ENCODE data around the gene AACS.
"Not testable (repeated sequence)": the region's sequence is repeated elsewhere in the genome, so short reads cannot be mapped to it uniquely, and the experiment has no call there.

AACS gene

DNA sequence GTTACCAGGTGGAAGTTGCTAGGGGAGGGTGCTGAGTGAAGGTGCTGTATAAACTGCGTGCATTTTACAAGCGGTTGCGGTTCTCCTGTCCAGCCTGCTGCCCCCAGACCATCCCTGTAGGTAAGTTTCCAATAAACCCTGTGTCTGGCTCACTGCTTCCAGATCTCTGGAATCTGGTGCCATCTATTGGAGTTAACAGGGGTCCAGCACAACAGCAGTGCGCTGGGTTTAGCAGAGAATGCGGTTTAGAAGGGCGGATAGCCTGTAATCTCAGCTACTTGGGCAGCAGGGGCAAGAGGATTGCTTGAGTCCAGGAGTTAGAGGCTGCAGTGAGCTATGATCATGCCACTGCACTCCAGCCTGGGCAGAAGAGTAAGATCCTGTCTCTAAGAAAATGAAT, 4.9 kb downstream of the AACS start:
- FAIRE-seq (peak; percentile 64), DNase-seq (ENCODE audit: insufficient read length, low spot score) (peak; percentile 72)
- TF ChIP-seq, protein P1, sequence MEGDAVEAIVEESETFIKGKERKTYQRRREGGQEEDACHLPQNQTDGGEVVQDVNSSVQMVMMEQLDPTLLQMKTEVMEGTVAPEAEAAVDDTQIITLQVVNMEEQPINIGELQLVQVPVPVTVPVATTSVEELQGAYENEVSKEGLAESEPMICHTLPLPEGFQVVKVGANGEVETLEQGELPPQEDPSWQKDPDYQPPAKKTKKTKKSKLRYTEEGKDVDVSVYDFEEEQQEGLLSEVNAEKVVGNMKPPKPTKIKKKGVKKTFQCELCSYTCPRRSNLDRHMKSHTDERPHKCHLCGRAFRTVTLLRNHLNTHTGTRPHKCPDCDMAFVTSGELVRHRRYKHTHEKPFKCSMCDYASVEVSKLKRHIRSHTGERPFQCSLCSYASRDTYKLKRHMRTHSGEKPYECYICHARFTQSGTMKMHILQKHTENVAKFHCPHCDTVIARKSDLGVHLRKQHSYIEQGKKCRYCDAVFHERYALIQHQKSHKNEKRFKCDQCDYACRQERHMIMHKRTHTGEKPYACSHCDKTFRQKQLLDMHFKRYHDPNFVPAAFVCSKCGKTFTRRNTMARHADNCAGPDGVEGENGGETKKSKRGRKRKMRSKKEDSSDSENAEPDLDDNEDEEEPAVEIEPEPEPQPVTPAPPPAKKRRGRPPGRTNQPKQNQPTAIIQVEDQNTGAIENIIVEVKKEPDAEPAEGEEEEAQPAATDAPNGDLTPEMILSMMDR (IDR thresholded peaks at IDR 0.05; ENCODE audit: insufficient read depth, missing control alignments): peak; percentile 57

DNA sequence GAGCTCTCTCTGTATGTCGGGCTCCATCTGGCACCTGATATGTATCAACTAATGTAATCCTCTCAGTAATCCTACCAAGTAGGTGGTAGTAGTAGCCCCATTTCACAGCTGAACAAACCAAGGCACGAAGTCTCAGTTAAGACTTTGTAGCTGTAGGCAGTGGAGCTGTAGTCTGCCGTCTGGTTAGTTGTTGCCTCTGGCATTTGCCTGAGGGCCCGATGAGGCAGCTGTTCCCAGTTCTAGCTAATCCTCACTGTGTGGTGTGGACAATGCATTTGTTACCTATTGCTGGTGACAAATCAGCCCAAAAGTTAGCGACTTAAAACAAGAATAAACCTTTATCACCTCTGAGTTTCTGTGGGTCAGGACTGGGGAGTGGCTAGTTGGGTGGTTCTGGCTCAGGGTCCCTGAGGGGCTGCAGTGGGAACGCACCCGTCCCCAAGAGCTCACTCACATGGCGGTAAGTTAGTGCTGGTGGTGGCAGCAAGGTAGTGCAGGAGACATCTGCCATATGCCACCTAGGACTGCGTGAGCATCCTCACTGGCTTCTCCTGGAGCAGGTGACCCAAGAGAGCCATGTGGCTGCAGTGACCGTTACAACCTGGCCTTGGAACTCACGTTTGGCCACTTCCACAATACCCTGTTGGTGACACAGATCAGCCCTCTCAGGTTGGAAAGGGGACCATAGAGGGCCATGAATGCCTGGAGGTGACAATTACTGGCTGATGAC, 5.6 kb downstream of the AACS start:
- TF ChIP-seq, protein P1 (IDR thresholded peaks at IDR 0.05; ENCODE audit: insufficient read depth, missing control alignments): no peak
- FAIRE-seq (no peak), DNase-seq (ENCODE audit: insufficient read length, low spot score) (no peak)

DNA sequence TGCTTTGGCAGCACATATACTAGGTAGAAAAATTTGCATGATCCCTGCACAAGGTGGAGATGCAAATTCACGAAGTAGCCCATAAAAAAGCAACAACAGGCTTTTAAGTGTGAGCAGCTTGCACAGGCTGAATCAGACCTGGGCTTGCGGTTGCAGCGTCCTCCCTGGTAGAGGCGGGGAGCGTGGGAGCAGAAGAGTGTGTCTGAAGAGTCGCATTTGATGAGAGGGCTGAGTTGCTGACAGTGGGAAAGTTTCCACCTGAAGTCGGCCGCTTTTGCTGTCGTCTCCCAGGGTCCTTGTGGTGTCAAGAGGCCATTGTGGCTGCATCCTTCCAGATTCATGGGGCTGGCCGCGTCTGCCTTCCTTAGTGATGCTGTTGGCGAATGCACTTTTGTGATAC, 6.2 kb downstream of the AACS start:
- no peak for DNase-seq (ENCODE audit: insufficient read length, low spot score)
- no peak for FAIRE-seq
- TF ChIP-seq, protein P1 (IDR thresholded peaks at IDR 0.05; ENCODE audit: insufficient read depth, missing control alignments): no peak

DNA sequence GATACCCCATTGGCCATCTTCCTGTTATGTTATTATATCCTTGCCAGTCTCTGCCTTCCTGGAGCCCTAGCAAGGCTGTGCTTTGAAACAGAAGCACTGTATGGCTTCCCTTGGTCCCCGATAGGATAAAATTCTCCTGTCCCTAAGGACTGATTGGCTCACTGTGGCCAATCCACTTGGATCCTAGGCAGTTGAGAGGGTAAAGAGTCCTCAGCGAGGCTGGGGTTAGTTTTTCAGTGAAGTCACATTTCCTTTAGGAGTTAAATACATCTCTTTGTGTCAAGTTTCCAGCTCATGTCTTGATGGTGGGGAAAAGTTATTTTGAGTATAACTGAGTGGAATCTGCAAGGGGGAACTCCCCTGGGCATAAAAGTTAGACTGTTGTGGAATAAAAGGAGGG, 7.3 kb downstream of the AACS start:
- FAIRE-seq (no peak), DNase-seq (ENCODE audit: insufficient read length, low spot score) (no peak)

DNA sequence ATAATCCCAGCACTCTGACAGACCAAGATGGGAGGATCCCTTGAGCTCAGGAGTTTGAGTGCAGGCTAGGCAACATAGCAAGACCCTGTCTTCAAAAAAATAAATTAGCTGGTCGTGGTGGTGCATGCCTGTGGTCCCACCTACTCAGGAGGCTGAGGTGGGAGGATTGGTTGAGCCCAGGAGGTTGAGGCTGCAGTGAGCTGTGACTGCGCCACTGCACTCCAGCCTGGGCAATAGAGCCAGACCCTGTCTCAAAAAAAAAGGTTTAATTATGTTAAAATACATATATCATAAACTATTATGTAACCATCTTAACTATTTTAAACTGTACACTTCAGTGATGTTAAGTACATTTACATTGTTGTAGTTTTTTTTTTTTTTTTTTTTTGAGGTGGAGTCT, 9.1 kb downstream of the AACS start:
- not testable (repeated sequence) for DNase-seq (ENCODE audit: insufficient read length, low spot score); FAIRE-seq

More for the DNA sequence above, 7.3 kb downstream of the AACS start:
- TF ChIP-seq, protein P1 (IDR thresholded peaks at IDR 0.05; ENCODE audit: insufficient read depth, missing control alignments): no peak

DNA sequence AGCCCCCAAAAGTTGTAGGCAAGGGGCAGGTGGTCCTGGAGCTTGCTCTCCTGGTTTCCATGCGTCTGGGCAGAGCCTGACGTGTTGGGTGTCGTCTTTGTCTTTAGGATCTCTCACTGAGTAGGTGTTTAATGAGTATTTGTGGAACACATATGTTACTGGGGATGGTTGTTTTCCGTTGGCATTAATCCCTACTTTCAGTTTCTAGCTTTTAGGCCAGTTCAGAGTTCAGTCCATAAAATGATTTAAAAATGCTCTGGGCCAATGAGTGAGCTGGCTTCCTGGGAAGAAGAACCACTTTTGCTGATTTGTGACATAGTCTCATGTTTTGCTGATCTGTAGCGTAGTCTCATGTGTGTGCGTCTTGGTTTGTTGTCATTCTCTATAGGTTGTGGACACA, 10.9 kb downstream of the AACS start:
- TF ChIP-seq, protein P1 (IDR thresholded peaks at IDR 0.05; ENCODE audit: insufficient read depth, missing control alignments): no peak
- FAIRE-seq (no peak), DNase-seq (ENCODE audit: insufficient read length, low spot score) (no peak)

DNA sequence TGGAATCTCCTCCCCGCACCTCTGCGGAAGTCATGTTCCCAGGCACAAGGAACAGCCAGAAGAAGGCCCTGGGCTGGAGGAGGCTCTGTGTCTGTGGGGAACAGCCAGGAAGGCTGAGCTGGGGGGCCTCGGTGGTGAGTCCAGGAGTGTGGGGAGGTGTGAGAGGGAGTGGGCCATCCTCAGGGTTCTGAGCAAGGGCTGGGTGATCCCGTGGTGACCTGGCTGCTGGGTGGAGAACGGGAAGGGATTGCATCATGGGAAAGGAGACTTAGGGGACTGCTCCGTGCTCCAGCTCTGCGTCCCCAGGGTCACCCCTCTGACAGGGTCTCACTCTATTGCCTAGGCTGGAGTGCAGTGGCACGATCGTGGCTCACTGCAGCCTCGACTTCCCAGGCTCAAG, 13.8 kb downstream of the AACS start:
- TF ChIP-seq, protein P1 (IDR thresholded peaks at IDR 0.05; ENCODE audit: insufficient read depth, missing control alignments): no peak
- no peak for FAIRE-seq

More for the DNA sequence above, 13.8 kb downstream of the AACS start:
- no peak for DNase-seq (ENCODE audit: insufficient read length, low spot score)
